Measurements from ENCODE around the gene CTSH.
A peak's percentile ranks its signal among the peaks of the same experiment; 100 is the strongest.

CTSH gene

GRCh38 chr15:78942741-78943140, 2.1 kb downstream of the CTSH start:
- Mint-ChIP-seq H3K4me1 (ENCODE audit: low read depth) (peaks cover 48% of the 10 kb centered on the region), H3K9me3 (no peaks in the 10 kb centered on the region), H3K36me3 (ENCODE audit: low read depth) (peaks cover 66% of the 10 kb centered on the region), H3K4me3 (peak overlapping the region; percentile 99), H3K27me3 (peaks cover 11% of the 10 kb centered on the region), H3K27ac (peak overlapping the region; percentile 99)
- intact Hi-C loops (cut with micrococcal nuclease), result no loop called here

- H3K4me1 Mint-ChIP-seq (ENCODE audit: low read depth), result peaks cover 56% of the 10 kb centered on the region
- H3K27me3 Mint-ChIP-seq, result no peaks in the 10 kb centered on the region
- no peaks in the 10 kb centered on the region for H3K9me3 Mint-ChIP-seq
- peaks cover 94% of the 10 kb centered on the region for H3K36me3 Mint-ChIP-seq (ENCODE audit: low read depth)
- peak overlapping the region; percentile 99 for H3K27ac Mint-ChIP-seq
- intact Hi-C loops (cut with micrococcal nuclease), result loop anchor here (5.0 kb wide), 2 partner anchors 38 to 63 kb away; no protein-coding TSS in a partner anchor
- H3K4me3 Mint-ChIP-seq, result peak overlapping the region; percentile 57
Measured at GRCh38 chr15:78938658-78939488, 6.0 kb downstream of the CTSH start.

GRCh38 chr15:78937132-78937739, 7.6 kb downstream of the CTSH start:
- no peaks in the 10 kb centered on the region for H3K9me3 Mint-ChIP-seq
- H3K4me3 Mint-ChIP-seq, result peak overlapping the region; percentile 55
- no peaks in the 10 kb centered on the region for H3K27me3 Mint-ChIP-seq
- H3K4me1 Mint-ChIP-seq (ENCODE audit: low read depth), result peaks cover 62% of the 10 kb centered on the region
- H3K27ac Mint-ChIP-seq, result peak overlapping the region; percentile 99
- intact Hi-C loops (cut with micrococcal nuclease), result loop anchor here (5.0 kb wide), 2 partner anchors 40 to 65 kb away; no protein-coding TSS in a partner anchor
- peaks cover 94% of the 10 kb centered on the region for H3K36me3 Mint-ChIP-seq (ENCODE audit: low read depth)

GRCh38 chr15:78934655-78935023, 10.2 kb downstream of the CTSH start:
- Mint-ChIP-seq H3K4me3 (peak overlapping the region; percentile 35), H3K4me1 (ENCODE audit: low read depth) (peaks cover 86% of the 10 kb centered on the region), H3K36me3 (ENCODE audit: low read depth) (peaks cover 95% of the 10 kb centered on the region)

GRCh38 chr15:78933823-78934654, 10.8 kb downstream of the CTSH start:
- H3K27me3 Mint-ChIP-seq, result no peaks in the 10 kb centered on the region
- intact Hi-C loops (cut with micrococcal nuclease), result no loop called here

More at GRCh38 chr15:78934655-78935023, 10.2 kb downstream of the CTSH start:
- Mint-ChIP-seq H3K27me3 (no peaks in the 10 kb centered on the region), H3K9me3 (no peaks in the 10 kb centered on the region), H3K27ac (peak overlapping the region; percentile 37)
- intact Hi-C loops (cut with micrococcal nuclease), result loop anchor here (5.0 kb wide), 2 partner anchors 43 to 68 kb away; no protein-coding TSS in a partner anchor

GRCh38 chr15:78933187-78933822, 11.5 kb downstream of the CTSH start:
- Mint-ChIP-seq H3K27ac (peak overlapping the region; percentile 71), H3K36me3 (ENCODE audit: low read depth) (peaks cover 100% of the 10 kb centered on the region), H3K27me3 (no peaks in the 10 kb centered on the region), H3K9me3 (no peaks in the 10 kb centered on the region), H3K4me1 (ENCODE audit: low read depth) (peaks cover 86% of the 10 kb centered on the region), H3K4me3 (no peak overlapping the region)
- intact Hi-C loops (cut with micrococcal nuclease), result no loop called here

More at GRCh38 chr15:78933823-78934654, 10.8 kb downstream of the CTSH start:
- H3K9me3 Mint-ChIP-seq, result no peaks in the 10 kb centered on the region
- H3K4me1 Mint-ChIP-seq (ENCODE audit: low read depth), result peaks cover 86% of the 10 kb centered on the region
- peak overlapping the region; percentile 71 for H3K27ac Mint-ChIP-seq
- H3K4me3 Mint-ChIP-seq, result peak overlapping the region; percentile 35
- peaks cover 99% of the 10 kb centered on the region for H3K36me3 Mint-ChIP-seq (ENCODE audit: low read depth)

- peaks cover 87% of the 10 kb centered on the region for H3K4me1 Mint-ChIP-seq (ENCODE audit: low read depth)
- peak overlapping the region; percentile 71 for H3K27ac Mint-ChIP-seq
- no peak overlapping the region for H3K4me3 Mint-ChIP-seq
- H3K9me3 Mint-ChIP-seq, result no peaks in the 10 kb centered on the region
- peaks cover 100% of the 10 kb centered on the region for H3K36me3 Mint-ChIP-seq (ENCODE audit: low read depth)
- intact Hi-C loops (cut with micrococcal nuclease), result no loop called here
- H3K27me3 Mint-ChIP-seq, result no peaks in the 10 kb centered on the region
Measured at GRCh38 chr15:78932258-78932808, 12.5 kb downstream of the CTSH start.

GRCh38 chr15:78931439-78932257, 13.2 kb downstream of the CTSH start:
- H3K36me3 Mint-ChIP-seq (ENCODE audit: low read depth), result peaks cover 100% of the 10 kb centered on the region
- H3K4me3 Mint-ChIP-seq, result no peak overlapping the region
- H3K9me3 Mint-ChIP-seq, result no peaks in the 10 kb centered on the region
- peak overlapping the region; percentile 79 for H3K27ac Mint-ChIP-seq
- no peaks in the 10 kb centered on the region for H3K27me3 Mint-ChIP-seq
- H3K4me1 Mint-ChIP-seq (ENCODE audit: low read depth), result peaks cover 87% of the 10 kb centered on the region
- intact Hi-C loops (cut with micrococcal nuclease), result no loop called here

- intact Hi-C loops (cut with micrococcal nuclease), result no loop called here
- peaks cover 83% of the 10 kb centered on the region for H3K4me1 Mint-ChIP-seq (ENCODE audit: low read depth)
- peak overlapping the region; percentile 79 for H3K27ac Mint-ChIP-seq
- no peaks in the 10 kb centered on the region for H3K9me3 Mint-ChIP-seq
- H3K36me3 Mint-ChIP-seq (ENCODE audit: low read depth), result peaks cover 100% of the 10 kb centered on the region
- H3K27me3 Mint-ChIP-seq, result no peaks in the 10 kb centered on the region
- no peak overlapping the region for H3K4me3 Mint-ChIP-seq
Measured at GRCh38 chr15:78930577-78931388, 14.1 kb downstream of the CTSH start.

GRCh38 chr15:78929536-78930264, 15.1 kb downstream of the CTSH start:
- Mint-ChIP-seq H3K27ac (peak overlapping the region; percentile 79), H3K36me3 (ENCODE audit: low read depth) (peaks cover 100% of the 10 kb centered on the region), H3K4me3 (no peak overlapping the region), H3K9me3 (no peaks in the 10 kb centered on the region), H3K27me3 (no peaks in the 10 kb centered on the region), H3K4me1 (ENCODE audit: low read depth) (peaks cover 90% of the 10 kb centered on the region)
- intact Hi-C loops (cut with micrococcal nuclease), result no loop called here

GRCh38 chr15:78928616-78929093, 16.2 kb downstream of the CTSH start:
- Mint-ChIP-seq H3K27ac (peak overlapping the region; percentile 79), H3K4me3 (no peak overlapping the region), H3K36me3 (ENCODE audit: low read depth) (peaks cover 100% of the 10 kb centered on the region), H3K4me1 (ENCODE audit: low read depth) (peaks cover 94% of the 10 kb centered on the region), H3K27me3 (no peaks in the 10 kb centered on the region), H3K9me3 (no peaks in the 10 kb centered on the region)
- intact Hi-C loops (cut with micrococcal nuclease), result no loop called here
